SK-N-SH treated with all-trans-retinoic acid at 6 μM for 48 hours (cell line): ENCODE data around the gene CUEDC1.
A peak's percentile ranks its signal among the peaks of the same experiment; 100 is the strongest.

ENCODE experiments used
- CSRNP3 ChIP-seq: fragments of 250-450 bp; sonication (Bioruptor Pico); IDR thresholded peaks from 2 replicates; pipeline ENCODE4 v1.5.1; 2021; ENCODE audit warnings: mild to moderate bottlenecking, moderate library complexity
- OSR1 ChIP-seq: fragments of 250-450 bp; sonication (Bioruptor Pico); IDR thresholded peaks from 2 replicates; pipeline ENCODE4 v1.8.0; 2022; ENCODE audit warnings: moderate library complexity, mild to moderate bottlenecking, inconsistent platforms
- PATZ1 ChIP-seq: fragments of 250-450 bp; sonication (Bioruptor Pico); IDR thresholded peaks from 2 replicates; pipeline ENCODE4 v1.8.0; 2020; ENCODE audit warnings: mild to moderate bottlenecking, moderate library complexity, borderline replicate concordance
- ZFP3 ChIP-seq: fragments of 250-450 bp; sonication (Bioruptor Pico); IDR thresholded peaks from 2 replicates; pipeline ENCODE4 v1.5.0; 2020; ENCODE audit warnings: mild to moderate bottlenecking, moderate library complexity
- ZNF565 ChIP-seq: fragments of 450-650 bp; formaldehyde crosslinking; conservative IDR thresholded peaks from 2 replicates; pipeline ENCODE4 v1.5.0; 2020; ENCODE audit warnings: low read depth, mild to moderate bottlenecking, moderate library complexity
- ZNF70 ChIP-seq: fragments of 450-650 bp; formaldehyde crosslinking; IDR thresholded peaks from 2 replicates; pipeline ENCODE4 v1.5.0; 2020; ENCODE audit warnings: mild to moderate bottlenecking, moderate library complexity
- TF ChIP-seq, protein P1 (sequence below): fragments of 250-450 bp; sonication (Bioruptor Pico); IDR thresholded peaks from 2 replicates; pipeline ENCODE4 v1.5.1; 2020; ENCODE audit warnings: low read depth, mild to moderate bottlenecking, moderate library complexity

GRCh38 chr17:57868007-57868909 lies 87.0 kb downstream of the CUEDC1 start:
- peak; percentile 99 for TF ChIP-seq PATZ1 (CRISPR knock-in tag)
- no peak for TF ChIP-seq ZNF70 (CRISPR knock-in tag)
- TF ChIP-seq, protein P1, sequence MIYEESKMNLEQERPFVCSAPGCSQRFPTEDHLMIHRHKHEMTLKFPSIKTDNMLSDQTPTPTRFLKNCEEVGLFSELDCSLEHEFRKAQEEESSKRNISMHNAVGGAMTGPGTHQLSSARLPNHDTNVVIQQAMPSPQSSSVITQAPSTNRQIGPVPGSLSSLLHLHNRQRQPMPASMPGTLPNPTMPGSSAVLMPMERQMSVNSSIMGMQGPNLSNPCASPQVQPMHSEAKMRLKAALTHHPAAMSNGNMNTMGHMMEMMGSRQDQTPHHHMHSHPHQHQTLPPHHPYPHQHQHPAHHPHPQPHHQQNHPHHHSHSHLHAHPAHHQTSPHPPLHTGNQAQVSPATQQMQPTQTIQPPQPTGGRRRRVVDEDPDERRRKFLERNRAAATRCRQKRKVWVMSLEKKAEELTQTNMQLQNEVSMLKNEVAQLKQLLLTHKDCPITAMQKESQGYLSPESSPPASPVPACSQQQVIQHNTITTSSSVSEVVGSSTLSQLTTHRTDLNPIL (CRISPR knock-in tag) = no peak
- no peak for TF ChIP-seq ZNF565
- peak; percentile 60 for TF ChIP-seq ZFP3 (CRISPR knock-in tag)
- TF ChIP-seq OSR1 (CRISPR knock-in tag) = no peak
- no peak for TF ChIP-seq CSRNP3 (CRISPR knock-in tag)
